HEK293 (cell line): Measurements from ENCODE around the gene FSTL4.

ENCODE experiments used
- CTCF ChIA-PET: fragments of 350-600 bp; formaldehyde crosslinking; extraction: SDS; loops from one replicate; lab custom pipeline; 2021; ENCODE audit warnings: antibody characterized with exemption; lab: Yijun Ruan, JAX
- POLR2A ChIA-PET: fragments of 300-600 bp; formaldehyde crosslinking; extraction: SDS; loops from one replicate; lab custom pipeline; 2020; ENCODE audit warnings: antibody characterized with exemption, inconsistent platforms; lab: Yijun Ruan, JAX
- H3K27ac ChIP-seq: fragments of 200-500 bp; sonication (Bioruptor generic); 2 replicates; pipeline ENCODE4 v1.5.1; 2014; ENCODE audit warnings: low read depth, low read length, control low read depth, inconsistent platforms; ENCODE audit errors: extremely low read depth
- H3K36me3 ChIP-seq, 2 experiments: fragments of 200-500 bp in 1 of 2; sonication (Bioruptor generic) in 1 of 2; 1 replicate in 1 of 2; 2 replicates in 1 of 2; pipeline ENCODE4 v1.5.1; 2014 to 2017; ENCODE audit warnings: inconsistent platforms in 2 of 2, low read length in 2 of 2; ENCODE audit not compliant: control insufficient read depth in 2 of 2, insufficient read depth in 1 of 2
- H3K4me1 ChIP-seq: fragments of 200-500 bp; sonication (Bioruptor generic); 2 replicates; pipeline ENCODE4 v1.5.1; 2014; ENCODE audit warnings: mild to moderate bottlenecking, low read length, inconsistent platforms; ENCODE audit not compliant: control insufficient read depth, insufficient read depth
- H3K4me3 ChIP-seq: 2 replicates; pipeline ENCODE4 v1.5.1; 2011; ENCODE audit warnings: low read depth, mild to moderate bottlenecking, control low read depth, low read length, moderate library complexity
- H3K9me3 ChIP-seq: fragments of 200-500 bp; sonication (Bioruptor generic); 2 replicates; pipeline ENCODE4 v1.5.1; 2014; ENCODE audit warnings: low read depth, low read length, inconsistent platforms; ENCODE audit not compliant: control insufficient read depth, insufficient read depth
- GLIS1 ChIP-seq: fragments of 450-650 bp; formaldehyde crosslinking; IDR thresholded peaks from 2 replicates; pipeline ENCODE4 v1.5.1; 2016; ENCODE audit warnings: missing biosample characterization, missing genetic modification characterization
- MEIS1 ChIP-seq: sonication (generic); formaldehyde crosslinking; IDR thresholded peaks from 2 replicates; pipeline ENCODE4 v1.8.1; 2022; ENCODE audit warnings: missing genetic modification reagents, mild to moderate bottlenecking, borderline replicate concordance
- MZF1 ChIP-seq: fragments of 450-650 bp; formaldehyde crosslinking; IDR thresholded peaks from 2 replicates; pipeline ENCODE4 v1.5.1; 2017; ENCODE audit warnings: missing biosample characterization, missing genetic modification characterization, borderline replicate concordance
- SCRT1 ChIP-seq: fragments of 450-650 bp; formaldehyde crosslinking; IDR thresholded peaks from 2 replicates; pipeline ENCODE4 v1.5.1; 2016; ENCODE audit warnings: missing biosample characterization, missing genetic modification characterization, borderline replicate concordance
- SETDB1 ChIP-seq: IDR thresholded peaks from one replicate; pipeline ENCODE4 v1.6.1; 2017; ENCODE audit warnings: mild to moderate bottlenecking, low read length, moderate library complexity, mixed read lengths; ENCODE audit not compliant: insufficient read length
- SP2 ChIP-seq: fragments of 450-650 bp; formaldehyde crosslinking; IDR thresholded peaks from 2 replicates; pipeline ENCODE4 v1.5.1; 2016; ENCODE audit warnings: missing biosample characterization, missing genetic modification characterization
- ZNF169 ChIP-seq: fragments of 450-650 bp; formaldehyde crosslinking; IDR thresholded peaks from 2 replicates; pipeline ENCODE4 v1.5.1; 2016; ENCODE audit warnings: missing biosample characterization, missing genetic modification characterization
- ZNF23 ChIP-seq: fragments of 450-650 bp; formaldehyde crosslinking; IDR thresholded peaks from 2 replicates; pipeline ENCODE4 v1.5.1; 2016; ENCODE audit warnings: missing biosample characterization, missing genetic modification characterization, borderline replicate concordance
- ZNF266 ChIP-seq: fragments of 450-650 bp; formaldehyde crosslinking; IDR thresholded peaks from 2 replicates; pipeline ENCODE4 v1.5.1; 2016; ENCODE audit warnings: missing biosample characterization, missing genetic modification characterization, low read depth
- ZNF302 ChIP-seq: fragments of 450-650 bp; formaldehyde crosslinking; IDR thresholded peaks from 2 replicates; pipeline ENCODE4 v1.5.1; 2016; ENCODE audit warnings: missing biosample characterization, missing genetic modification characterization, low read depth
- ZNF571 ChIP-seq: fragments of 450-650 bp; formaldehyde crosslinking; IDR thresholded peaks from 2 replicates; pipeline ENCODE4 v1.5.0; 2017; ENCODE audit warnings: missing biosample characterization, missing genetic modification characterization
- ZNF596 ChIP-seq: fragments of 450-650 bp; IDR thresholded peaks from 2 replicates; pipeline ENCODE4 v1.5.0; 2018; ENCODE audit warnings: missing biosample characterization, mild to moderate bottlenecking, missing genetic modification characterization, moderate library complexity
- ZNF624 ChIP-seq: fragments of 450-650 bp; formaldehyde crosslinking; IDR thresholded peaks from 2 replicates; pipeline ENCODE4 v1.5.1; 2017; ENCODE audit warnings: missing biosample characterization, missing genetic modification characterization
- ZNF791 ChIP-seq: fragments of 450-650 bp; formaldehyde crosslinking; IDR thresholded peaks from 2 replicates; pipeline ENCODE4 v1.5.1; 2016; ENCODE audit warnings: missing biosample characterization, missing genetic modification characterization
- TF ChIP-seq, protein P1 (sequence below): fragments of 450-650 bp; formaldehyde crosslinking; IDR thresholded peaks from 2 replicates; pipeline ENCODE4 v1.5.1; 2017; ENCODE audit warnings: missing biosample characterization, missing genetic modification characterization
- TF ChIP-seq, protein P2 (sequence below): fragments of 450-650 bp; formaldehyde crosslinking; optimal IDR thresholded peaks from 2 replicates; pipeline ENCODE3; 2016; ENCODE audit warnings: missing biosample characterization, mild to moderate bottlenecking, missing genetic modification characterization
- TF ChIP-seq, protein P3 (sequence below): fragments of 450-650 bp; formaldehyde crosslinking; IDR thresholded peaks from 2 replicates; pipeline ENCODE4 v1.5.1; 2016; ENCODE audit warnings: missing biosample characterization, missing genetic modification characterization
- TF ChIP-seq, protein P4 (sequence below): fragments of 450-650 bp; formaldehyde crosslinking; IDR thresholded peaks from 2 replicates; pipeline ENCODE4 v1.5.1; 2016; ENCODE audit warnings: missing biosample characterization, missing genetic modification characterization, borderline replicate concordance
- TF ChIP-seq, protein P5 (sequence below): fragments of 450-650 bp; formaldehyde crosslinking; IDR thresholded peaks from 2 replicates; pipeline ENCODE4 v1.5.0; 2017; ENCODE audit warnings: missing biosample characterization, missing genetic modification characterization, borderline replicate concordance
- TF ChIP-seq, protein P6 (sequence below): fragments of 450-650 bp; formaldehyde crosslinking; IDR thresholded peaks from 2 replicates; pipeline ENCODE4 v1.5.1; 2017; ENCODE audit warnings: missing biosample characterization, missing genetic modification characterization

The FSTL4 gene

DNA sequence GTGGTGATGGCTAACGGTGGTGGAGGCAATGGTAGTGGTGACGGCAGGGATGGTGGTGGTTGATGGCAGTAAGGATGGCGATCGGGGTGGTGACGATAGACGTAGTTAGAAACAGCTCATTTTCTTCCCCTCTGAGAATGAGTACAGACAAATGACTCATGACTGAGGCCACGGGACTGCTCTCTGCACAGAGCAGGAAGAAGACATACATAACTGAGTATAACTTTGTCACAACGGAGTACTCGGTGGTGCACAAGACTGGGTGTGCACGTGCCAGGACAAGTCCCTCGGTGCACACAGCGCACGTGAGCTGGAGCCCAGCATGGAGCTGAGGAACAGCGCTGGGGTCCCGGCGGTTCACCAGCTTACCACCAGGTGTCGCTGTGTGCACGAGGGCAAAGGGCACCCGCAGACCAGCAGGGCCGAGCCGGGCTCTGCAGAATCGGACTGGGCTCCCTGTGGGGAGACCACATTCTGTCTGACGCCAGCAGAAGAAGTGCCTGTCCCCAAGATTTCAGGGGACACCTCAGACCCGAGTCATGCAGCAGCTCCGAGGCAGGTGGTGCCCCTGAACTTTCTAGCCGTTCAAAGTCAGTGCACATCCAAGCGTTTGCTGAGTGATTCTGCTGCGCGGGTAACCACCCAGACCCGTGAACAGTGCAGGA, 188.6 kb downstream of the FSTL4 start (continued):
- TF ChIP-seq GLIS1 (tag by site-specific recombination) (0 out of 2 replicates have a peak, but pooled peaks have one; percentile 11), ZNF302 (tag by site-specific recombination) (no peak), ZNF23 (no peak)
- TF ChIP-seq, protein P1, sequence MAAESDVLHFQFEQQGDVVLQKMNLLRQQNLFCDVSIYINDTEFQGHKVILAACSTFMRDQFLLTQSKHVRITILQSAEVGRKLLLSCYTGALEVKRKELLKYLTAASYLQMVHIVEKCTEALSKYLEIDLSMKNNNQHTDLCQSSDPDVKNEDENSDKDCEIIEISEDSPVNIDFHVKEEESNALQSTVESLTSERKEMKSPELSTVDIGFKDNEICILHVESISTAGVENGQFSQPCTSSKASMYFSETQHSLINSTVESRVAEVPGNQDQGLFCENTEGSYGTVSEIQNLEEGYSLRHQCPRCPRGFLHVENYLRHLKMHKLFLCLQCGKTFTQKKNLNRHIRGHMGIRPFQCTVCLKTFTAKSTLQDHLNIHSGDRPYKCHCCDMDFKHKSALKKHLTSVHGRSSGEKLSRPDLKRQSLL (tag by site-specific recombination): peak; percentile 82

DNA sequence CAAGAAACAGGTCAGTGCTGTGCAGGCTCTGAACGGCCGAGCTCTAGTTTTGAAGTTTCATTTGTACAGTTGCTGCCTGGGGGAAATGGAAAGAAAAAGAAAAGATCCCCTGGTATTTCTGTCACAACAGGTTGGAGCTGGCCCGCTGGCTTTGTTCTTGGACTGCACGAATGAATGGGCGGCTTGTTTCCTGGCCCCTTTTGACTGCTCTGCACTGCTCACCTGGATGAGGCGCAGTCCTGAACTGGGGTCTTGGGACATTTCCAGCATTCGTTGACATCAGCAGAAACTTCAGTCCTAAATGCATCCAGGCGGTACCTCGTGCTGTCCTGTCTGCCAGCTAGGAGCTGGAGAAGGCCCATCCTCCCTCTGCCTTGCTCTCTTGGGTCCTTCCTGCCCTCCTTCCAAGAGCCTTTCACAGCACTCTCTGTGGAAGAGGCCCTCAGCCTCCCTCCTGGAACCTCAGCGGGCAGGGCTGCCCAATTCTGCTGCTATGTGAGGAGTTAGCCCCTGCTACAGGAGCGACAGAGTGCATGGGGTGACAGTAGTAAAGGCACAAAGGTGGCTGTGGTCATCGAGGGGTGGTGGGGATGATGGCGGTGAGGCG, 189.2 kb downstream of the FSTL4 start:
- ChIA-PET CTCF (interaction anchor here (0.5 to 5.4 kb wide), 53 partner anchors 7 to 1228 kb away, joined by 3 to 45 read pairs (median 4); no protein-coding TSS in a partner anchor), POLR2A (no interaction called here)
- H3K9me3 ChIP-seq: no peaks in the 10 kb centered on the region
- no peaks in the 10 kb centered on the region for H3K36me3 ChIP-seq
- no peak overlapping the region for H3K27ac ChIP-seq
- no peaks in the 10 kb centered on the region for H3K4me1 ChIP-seq
- H3K4me3 ChIP-seq: no peak overlapping the region
- TF ChIP-seq, protein P2, sequence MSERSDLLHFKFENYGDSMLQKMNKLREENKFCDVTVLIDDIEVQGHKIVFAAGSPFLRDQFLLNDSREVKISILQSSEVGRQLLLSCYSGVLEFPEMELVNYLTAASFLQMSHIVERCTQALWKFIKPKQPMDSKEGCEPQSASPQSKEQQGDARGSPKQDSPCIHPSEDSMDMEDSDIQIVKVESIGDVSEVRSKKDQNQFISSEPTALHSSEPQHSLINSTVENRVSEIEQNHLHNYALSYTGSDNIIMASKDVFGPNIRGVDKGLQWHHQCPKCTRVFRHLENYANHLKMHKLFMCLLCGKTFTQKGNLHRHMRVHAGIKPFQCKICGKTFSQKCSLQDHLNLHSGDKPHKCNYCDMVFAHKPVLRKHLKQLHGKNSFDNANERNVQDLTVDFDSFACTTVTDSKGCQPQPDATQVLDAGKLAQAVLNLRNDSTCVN: no peak
- TF ChIP-seq, protein P3, sequence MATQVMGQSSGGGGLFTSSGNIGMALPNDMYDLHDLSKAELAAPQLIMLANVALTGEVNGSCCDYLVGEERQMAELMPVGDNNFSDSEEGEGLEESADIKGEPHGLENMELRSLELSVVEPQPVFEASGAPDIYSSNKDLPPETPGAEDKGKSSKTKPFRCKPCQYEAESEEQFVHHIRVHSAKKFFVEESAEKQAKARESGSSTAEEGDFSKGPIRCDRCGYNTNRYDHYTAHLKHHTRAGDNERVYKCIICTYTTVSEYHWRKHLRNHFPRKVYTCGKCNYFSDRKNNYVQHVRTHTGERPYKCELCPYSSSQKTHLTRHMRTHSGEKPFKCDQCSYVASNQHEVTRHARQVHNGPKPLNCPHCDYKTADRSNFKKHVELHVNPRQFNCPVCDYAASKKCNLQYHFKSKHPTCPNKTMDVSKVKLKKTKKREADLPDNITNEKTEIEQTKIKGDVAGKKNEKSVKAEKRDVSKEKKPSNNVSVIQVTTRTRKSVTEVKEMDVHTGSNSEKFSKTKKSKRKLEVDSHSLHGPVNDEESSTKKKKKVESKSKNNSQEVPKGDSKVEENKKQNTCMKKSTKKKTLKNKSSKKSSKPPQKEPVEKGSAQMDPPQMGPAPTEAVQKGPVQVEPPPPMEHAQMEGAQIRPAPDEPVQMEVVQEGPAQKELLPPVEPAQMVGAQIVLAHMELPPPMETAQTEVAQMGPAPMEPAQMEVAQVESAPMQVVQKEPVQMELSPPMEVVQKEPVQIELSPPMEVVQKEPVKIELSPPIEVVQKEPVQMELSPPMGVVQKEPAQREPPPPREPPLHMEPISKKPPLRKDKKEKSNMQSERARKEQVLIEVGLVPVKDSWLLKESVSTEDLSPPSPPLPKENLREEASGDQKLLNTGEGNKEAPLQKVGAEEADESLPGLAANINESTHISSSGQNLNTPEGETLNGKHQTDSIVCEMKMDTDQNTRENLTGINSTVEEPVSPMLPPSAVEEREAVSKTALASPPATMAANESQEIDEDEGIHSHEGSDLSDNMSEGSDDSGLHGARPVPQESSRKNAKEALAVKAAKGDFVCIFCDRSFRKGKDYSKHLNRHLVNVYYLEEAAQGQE (tag by site-specific recombination): no peak
- TF ChIP-seq MZF1 (tag by site-specific recombination) (no peak), ZNF266 (tag by site-specific recombination) (no peak), SP2 (no peak), SETDB1 (no peak), ZNF624 (tag by site-specific recombination) (no peak), ZNF169 (tag by site-specific recombination) (no peak), ZNF571 (tag by site-specific recombination) (no peak), MEIS1 (no peak), SCRT1 (tag by site-specific recombination) (no peak), ZNF791 (no peak), ZNF596 (no peak)
- TF ChIP-seq, protein P4, sequence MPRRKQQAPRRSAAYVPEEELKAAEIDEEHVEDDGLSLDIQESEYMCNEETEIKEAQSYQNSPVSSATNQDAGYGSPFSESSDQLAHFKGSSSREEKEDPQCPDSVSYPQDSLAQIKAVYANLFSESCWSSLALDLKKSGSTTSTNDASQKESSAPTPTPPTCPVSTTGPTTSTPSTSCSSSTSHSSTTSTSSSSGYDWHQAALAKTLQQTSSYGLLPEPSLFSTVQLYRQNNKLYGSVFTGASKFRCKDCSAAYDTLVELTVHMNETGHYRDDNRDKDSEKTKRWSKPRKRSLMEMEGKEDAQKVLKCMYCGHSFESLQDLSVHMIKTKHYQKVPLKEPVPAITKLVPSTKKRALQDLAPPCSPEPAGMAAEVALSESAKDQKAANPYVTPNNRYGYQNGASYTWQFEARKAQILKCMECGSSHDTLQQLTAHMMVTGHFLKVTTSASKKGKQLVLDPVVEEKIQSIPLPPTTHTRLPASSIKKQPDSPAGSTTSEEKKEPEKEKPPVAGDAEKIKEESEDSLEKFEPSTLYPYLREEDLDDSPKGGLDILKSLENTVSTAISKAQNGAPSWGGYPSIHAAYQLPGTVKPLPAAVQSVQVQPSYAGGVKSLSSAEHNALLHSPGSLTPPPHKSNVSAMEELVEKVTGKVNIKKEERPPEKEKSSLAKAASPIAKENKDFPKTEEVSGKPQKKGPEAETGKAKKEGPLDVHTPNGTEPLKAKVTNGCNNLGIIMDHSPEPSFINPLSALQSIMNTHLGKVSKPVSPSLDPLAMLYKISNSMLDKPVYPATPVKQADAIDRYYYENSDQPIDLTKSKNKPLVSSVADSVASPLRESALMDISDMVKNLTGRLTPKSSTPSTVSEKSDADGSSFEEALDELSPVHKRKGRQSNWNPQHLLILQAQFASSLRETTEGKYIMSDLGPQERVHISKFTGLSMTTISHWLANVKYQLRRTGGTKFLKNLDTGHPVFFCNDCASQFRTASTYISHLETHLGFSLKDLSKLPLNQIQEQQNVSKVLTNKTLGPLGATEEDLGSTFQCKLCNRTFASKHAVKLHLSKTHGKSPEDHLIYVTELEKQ (tag by site-specific recombination): no peak
- TF ChIP-seq, protein P5, sequence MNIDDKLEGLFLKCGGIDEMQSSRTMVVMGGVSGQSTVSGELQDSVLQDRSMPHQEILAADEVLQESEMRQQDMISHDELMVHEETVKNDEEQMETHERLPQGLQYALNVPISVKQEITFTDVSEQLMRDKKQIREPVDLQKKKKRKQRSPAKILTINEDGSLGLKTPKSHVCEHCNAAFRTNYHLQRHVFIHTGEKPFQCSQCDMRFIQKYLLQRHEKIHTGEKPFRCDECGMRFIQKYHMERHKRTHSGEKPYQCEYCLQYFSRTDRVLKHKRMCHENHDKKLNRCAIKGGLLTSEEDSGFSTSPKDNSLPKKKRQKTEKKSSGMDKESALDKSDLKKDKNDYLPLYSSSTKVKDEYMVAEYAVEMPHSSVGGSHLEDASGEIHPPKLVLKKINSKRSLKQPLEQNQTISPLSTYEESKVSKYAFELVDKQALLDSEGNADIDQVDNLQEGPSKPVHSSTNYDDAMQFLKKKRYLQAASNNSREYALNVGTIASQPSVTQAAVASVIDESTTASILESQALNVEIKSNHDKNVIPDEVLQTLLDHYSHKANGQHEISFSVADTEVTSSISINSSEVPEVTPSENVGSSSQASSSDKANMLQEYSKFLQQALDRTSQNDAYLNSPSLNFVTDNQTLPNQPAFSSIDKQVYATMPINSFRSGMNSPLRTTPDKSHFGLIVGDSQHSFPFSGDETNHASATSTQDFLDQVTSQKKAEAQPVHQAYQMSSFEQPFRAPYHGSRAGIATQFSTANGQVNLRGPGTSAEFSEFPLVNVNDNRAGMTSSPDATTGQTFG (tag by site-specific recombination): no peak
- TF ChIP-seq, protein P6, sequence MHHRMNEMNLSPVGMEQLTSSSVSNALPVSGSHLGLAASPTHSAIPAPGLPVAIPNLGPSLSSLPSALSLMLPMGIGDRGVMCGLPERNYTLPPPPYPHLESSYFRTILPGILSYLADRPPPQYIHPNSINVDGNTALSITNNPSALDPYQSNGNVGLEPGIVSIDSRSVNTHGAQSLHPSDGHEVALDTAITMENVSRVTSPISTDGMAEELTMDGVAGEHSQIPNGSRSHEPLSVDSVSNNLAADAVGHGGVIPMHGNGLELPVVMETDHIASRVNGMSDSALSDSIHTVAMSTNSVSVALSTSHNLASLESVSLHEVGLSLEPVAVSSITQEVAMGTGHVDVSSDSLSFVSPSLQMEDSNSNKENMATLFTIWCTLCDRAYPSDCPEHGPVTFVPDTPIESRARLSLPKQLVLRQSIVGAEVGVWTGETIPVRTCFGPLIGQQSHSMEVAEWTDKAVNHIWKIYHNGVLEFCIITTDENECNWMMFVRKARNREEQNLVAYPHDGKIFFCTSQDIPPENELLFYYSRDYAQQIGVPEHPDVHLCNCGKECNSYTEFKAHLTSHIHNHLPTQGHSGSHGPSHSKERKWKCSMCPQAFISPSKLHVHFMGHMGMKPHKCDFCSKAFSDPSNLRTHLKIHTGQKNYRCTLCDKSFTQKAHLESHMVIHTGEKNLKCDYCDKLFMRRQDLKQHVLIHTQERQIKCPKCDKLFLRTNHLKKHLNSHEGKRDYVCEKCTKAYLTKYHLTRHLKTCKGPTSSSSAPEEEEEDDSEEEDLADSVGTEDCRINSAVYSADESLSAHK (tag by site-specific recombination): no peak
